ENCODE measurements around the gene ETV3L. TPM values are rescaled to one million over a fixed set of nuclear protein-coding genes. Genes with fewer than 3 reads are reported as not detected.
A peak's percentile ranks its signal among the peaks of the same experiment; 100 is the strongest.

ETV3L gene
- total and polyA plus RNA-seq, 5 donors from 2014 or later = not detected

GRCh38 chr1:157043685-157044084, 55.9 kb downstream of the ETV3L start:
- H3K36me3 ChIP-seq (ENCODE audit: control insufficient read depth, insufficient read depth, low read length) = no peaks in the 10 kb centered on the region
- no peak for ATAC-seq (ENCODE audit: low read depth in 2 of 2)
- peaks cover 88% of the 10 kb centered on the region for H3K27me3 Mint-ChIP-seq

DNA sequence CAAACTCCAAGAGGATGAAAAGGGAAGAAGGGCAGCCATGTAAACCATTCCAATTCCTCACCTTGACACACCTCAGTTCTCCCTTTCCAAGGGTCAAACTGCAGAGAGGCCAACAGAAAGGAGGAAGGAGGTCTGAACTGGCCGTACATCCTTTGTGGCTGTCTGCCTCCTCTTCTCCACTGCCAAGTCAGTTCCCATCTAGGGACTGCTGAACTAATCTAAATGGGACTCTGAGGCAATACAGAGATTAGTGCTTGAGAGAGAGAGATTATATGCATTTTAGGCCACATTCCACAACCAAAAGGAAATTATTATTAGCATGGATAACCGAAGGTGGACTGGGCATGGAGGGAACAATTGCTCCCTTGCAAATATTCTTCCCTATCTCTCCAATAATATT, 56.8 kb downstream of the ETV3L start:
- H3K9me3 Mint-ChIP-seq = peaks cover 0 to 5% (median 0%) of the 10 kb centered on the region in 7 donors
- no peaks in the 10 kb centered on the region for H3K9me3 ChIP-seq (ENCODE audit: control insufficient read depth in 2 of 2, low read length in 2 of 2)
- no peak overlapping the region for H3K27ac ChIP-seq (ENCODE audit: insufficient read depth, low read length, poor library complexity, severe bottlenecking)
- H3K4me3 ChIP-seq (ENCODE audit: low read depth, low read length) = no peak overlapping the region
- H3K4me3 Mint-ChIP-seq = no peak overlapping the region
- H3K27ac Mint-ChIP-seq = no peak overlapping the region
- DNase-seq (no peak), ATAC-seq (ENCODE audit: low read depth in 2 of 2) (no peak)
- peaks cover 11% of the 10 kb centered on the region for H3K4me1 ChIP-seq (ENCODE audit: control insufficient read depth, insufficient read depth, low read length, poor library complexity, severe bottlenecking)
- peaks cover 80% of the 10 kb centered on the region for H3K27me3 Mint-ChIP-seq
- H3K27me3 ChIP-seq (ENCODE audit: control insufficient read depth, insufficient read depth, low read length) = peaks cover 46% of the 10 kb centered on the region
- H3K36me3 ChIP-seq (ENCODE audit: control insufficient read depth, insufficient read depth, low read length) = no peaks in the 10 kb centered on the region
- peaks cover 0 to 15% (median 9%) of the 10 kb centered on the region in 4 donors for H3K4me1 Mint-ChIP-seq
- H3K36me3 Mint-ChIP-seq = peaks cover 4% of the 10 kb centered on the region

More at GRCh38 chr1:157043685-157044084, 55.9 kb downstream of the ETV3L start:
- no peak overlapping the region for H3K4me3 ChIP-seq (ENCODE audit: low read depth, low read length)
- H3K27ac ChIP-seq (ENCODE audit: insufficient read depth, low read length, poor library complexity, severe bottlenecking) = no peak overlapping the region
- H3K36me3 Mint-ChIP-seq = peaks cover 4% of the 10 kb centered on the region
- no peak overlapping the region for H3K27ac Mint-ChIP-seq
- peaks cover 0 to 5% (median 0%) of the 10 kb centered on the region in 7 donors for H3K9me3 Mint-ChIP-seq
- no peak for DNase-seq
- H3K9me3 ChIP-seq (ENCODE audit: control insufficient read depth in 2 of 2, low read length in 2 of 2) = no peaks in the 10 kb centered on the region
- peaks cover 0 to 15% (median 9%) of the 10 kb centered on the region in 4 donors for H3K4me1 Mint-ChIP-seq
- H3K27me3 ChIP-seq (ENCODE audit: control insufficient read depth, insufficient read depth, low read length) = peaks cover 51% of the 10 kb centered on the region
- H3K4me3 Mint-ChIP-seq = peak overlapping the region in 1 of 4 donors; percentile 12
- peaks cover 11% of the 10 kb centered on the region for H3K4me1 ChIP-seq (ENCODE audit: control insufficient read depth, insufficient read depth, low read length, poor library complexity, severe bottlenecking)

Other genes starting within 250 kb of the ETV3L start
- 0.07 TPM for gene INSRR, start 240.7 kb downstream of the ETV3L start, total RNA-seq
- not detected for gene INSRR, start 240.7 kb downstream of the ETV3L start, polyA plus RNA-seq
- gene NTRK1, start 238.9 kb downstream of the ETV3L start, total RNA-seq = 0.91 TPM
- under 1 TPM in 3 of 4 donors, not detected in 1; 0.06 to 0.44 (median 0.10) TPM for gene NTRK1, start 238.9 kb downstream of the ETV3L start, polyA plus RNA-seq
- gene PEAR1, start 206.1 kb downstream of the ETV3L start, total RNA-seq = 1.3 TPM
- gene PEAR1, start 206.1 kb downstream of the ETV3L start, polyA plus RNA-seq = not detected
- gene LRRC71, start 179.2 kb downstream of the ETV3L start, total RNA-seq = not detected
- not detected for gene LRRC71, start 179.2 kb downstream of the ETV3L start, polyA plus RNA-seq
- gene ARHGEF11, start 54.1 kb downstream of the ETV3L start, total RNA-seq = 39.4 TPM
- 10 to 100 TPM; 18.2 to 26.9 (median 19.8) TPM for gene ARHGEF11, start 54.1 kb downstream of the ETV3L start, polyA plus RNA-seq
- gene ETV3, start 38.6 kb upstream of the ETV3L start, total RNA-seq = 89.5 TPM
- 1 to 10 TPM; 6.2 to 9.0 (median 8.8) TPM for gene ETV3, start 38.6 kb upstream of the ETV3L start, polyA plus RNA-seq

Measured in CD4-positive, CD25-positive, alpha-beta regulatory T cell (primary cell).